G401 (cell line): ENCODE measurements around the gene CASKIN2. TPM values are rescaled to one million over a fixed set of nuclear protein-coding genes. Genes with fewer than 3 reads are reported as not detected.
A peak's percentile ranks its signal among the peaks of the same experiment; 100 is the strongest.
"Not testable (repeated sequence)": the region's sequence is repeated elsewhere in the genome, so short reads cannot be mapped to it uniquely, and the experiment has no call there.

Experiments
- DNase-seq: peaks from one replicate; pipeline ENCODE4 v3.0.0-alpha.2; 2015; ENCODE audit warnings: low spot score
- in situ Hi-C: cut with HindIII; loops from 2 replicates; pipeline ENCODE4 v1.10.0; 2016; ENCODE audit warnings: low sequenced_read_pairs, mixed read lengths
- total RNA-seq: library from RNA; depleted of rRNA; stranded (reverse); fragments of >200 nt; shearing (Covaris generic); gene quantifications from 2 replicates; pipeline ENCODE4 v1.2.3, GENCODE V29; 2014

The CASKIN2 gene
- total RNA-seq, 1 experiment from 2014 or later, result 11.8 TPM

DNA sequence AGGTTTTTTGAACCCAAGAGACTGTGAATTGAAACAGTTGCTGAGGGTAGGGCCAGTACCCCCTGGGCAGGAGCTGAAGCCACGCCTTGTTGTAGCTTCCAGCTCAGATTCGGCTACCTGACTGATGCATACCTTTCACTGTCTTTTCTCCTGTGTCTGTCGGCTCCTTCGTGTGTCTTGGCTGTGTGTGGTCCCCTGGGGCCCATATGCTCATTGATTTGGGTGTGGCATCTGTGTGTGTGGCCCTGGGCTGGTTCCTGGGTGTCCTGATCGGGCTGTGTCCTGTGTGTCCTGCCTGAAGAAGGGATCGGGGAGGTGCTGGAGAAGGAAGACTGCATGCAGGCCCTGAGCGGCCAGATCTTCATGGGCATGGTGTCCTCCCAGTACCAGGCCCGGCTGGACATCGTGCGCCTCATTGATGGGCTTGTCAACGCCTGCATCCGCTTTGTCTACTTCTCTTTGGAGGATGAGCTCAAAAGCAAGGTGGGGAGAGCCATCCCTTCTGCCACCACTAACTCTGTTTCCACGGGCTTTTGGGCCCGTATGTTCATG is 20.9 kb downstream of the CASKIN2 start:
- in situ Hi-C loops, result no loop called here
- DNase-seq, result no peak

DNA sequence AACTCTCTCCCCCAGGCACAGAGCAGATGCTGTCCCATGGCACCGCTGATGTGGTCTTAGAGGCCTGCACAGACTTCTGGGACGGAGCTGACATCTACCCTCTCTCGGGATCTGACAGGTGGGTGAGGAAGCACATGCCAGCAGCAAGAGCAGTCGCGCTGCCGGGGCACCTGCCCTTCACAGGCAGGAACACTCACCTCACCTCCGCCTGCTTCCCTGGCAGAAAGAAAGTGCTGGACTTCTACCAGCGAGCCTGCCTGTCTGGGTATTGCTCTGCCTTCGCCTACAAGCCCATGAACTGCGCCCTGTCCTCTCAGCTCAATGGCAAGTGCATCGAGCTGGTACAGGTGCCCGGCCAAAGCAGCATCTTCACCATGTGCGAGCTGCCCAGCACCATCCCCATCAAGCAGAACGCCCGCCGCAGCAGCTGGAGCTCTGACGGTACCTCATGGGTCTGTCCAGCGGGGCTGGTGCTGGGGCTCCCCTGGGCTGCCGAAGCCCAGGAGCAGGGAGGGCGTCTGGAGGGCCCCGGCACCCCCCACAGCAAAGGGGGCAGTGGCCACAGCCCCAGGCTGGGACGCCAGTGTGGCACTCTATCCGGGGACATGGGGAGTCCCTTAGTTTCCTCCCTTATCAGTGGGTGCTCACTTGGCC is 21.7 kb downstream of the CASKIN2 start:
- in situ Hi-C loops, result no loop called here
- DNase-seq, result no peak

DNA sequence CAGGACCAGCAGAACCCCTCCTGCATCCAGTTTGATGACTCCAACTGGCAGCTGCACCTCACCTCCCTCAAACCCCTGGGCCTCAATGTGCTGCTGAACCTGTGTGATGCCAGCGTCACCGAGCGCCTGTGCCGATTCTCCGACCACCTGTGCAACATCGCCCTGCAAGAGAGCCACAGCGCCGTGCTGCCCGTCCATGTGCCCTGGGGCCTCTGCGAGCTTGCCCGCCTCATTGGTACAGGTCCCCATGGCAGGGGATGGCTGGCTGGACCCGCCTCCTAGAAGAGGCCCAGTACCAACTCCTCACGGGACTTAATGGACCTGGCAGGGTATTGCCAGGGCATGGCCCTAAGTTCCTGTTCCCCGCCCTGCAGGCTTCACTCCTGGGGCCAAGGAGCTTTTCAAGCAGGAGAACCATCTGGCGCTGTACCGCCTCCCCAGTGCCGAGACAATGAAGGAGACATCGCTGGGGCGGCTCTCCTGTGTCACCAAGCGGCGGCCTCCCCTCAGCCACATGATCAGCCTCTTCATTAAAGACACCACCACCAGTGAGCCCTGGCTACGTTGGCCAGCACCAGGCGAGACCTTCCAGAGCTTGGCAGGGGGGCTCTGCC is 22.7 kb downstream of the CASKIN2 start:
- DNase-seq, result peak; percentile 60
- in situ Hi-C loops, result no loop called here

DNA sequence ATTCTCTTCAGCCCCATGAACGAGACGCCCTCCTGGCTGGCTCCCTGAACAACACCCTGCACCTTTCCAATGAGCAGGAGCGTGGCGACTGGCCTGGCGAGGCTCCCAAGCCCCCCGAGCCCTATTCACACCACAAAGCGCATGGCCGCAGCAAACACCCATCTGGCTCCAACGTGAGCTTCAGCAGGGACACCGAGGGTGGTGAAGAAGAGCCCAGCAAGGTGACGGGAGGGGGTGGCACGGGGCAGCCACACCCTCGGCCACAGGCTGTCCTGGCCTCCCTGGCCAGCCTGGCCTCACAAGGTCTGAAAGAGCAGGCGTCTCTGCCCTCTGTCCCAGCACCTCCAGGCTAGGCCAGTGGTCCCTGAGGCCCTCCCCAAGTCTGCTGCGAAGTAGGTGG is 23.7 kb downstream of the CASKIN2 start:
- in situ Hi-C loops, result no loop called here

DNA sequence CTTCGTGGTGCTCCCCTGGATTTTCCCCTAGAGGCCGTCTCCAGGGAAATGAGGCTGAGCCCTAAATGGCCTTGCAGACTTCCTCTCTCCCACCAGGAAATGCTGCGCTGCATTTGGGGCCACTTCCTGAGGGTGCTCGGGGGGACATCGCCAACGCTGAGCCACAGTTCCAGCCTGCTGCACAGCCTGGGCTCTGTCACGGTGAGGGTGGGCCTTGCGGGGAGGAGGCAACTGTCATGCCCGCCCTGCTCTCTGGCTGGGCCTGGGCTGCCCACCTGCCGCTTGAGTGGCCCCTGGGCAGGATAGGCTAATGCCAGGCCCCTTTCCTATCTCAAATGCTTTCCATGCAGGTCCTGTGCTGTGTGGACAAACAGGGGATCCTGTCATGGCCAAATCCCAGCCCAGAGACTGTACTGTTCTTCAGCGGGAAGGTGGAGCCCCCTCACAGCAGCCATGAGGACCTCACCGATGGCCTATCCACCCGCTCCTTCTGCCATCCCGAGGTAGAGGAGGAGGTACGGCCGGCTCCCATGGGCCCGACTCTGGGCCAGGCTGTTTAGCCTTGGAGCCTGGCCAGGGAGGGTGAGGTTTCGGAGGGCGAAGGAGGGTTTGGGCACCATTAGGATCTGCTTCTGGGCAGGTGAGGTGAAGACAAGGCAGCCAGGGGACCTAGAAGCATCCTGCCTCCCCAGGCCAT is 24.2 kb downstream of the CASKIN2 start:
- DNase-seq, result no peak
- in situ Hi-C loops, result no loop called here

More for the DNA sequence above, 23.7 kb downstream of the CASKIN2 start:
- DNase-seq, result no peak

DNA sequence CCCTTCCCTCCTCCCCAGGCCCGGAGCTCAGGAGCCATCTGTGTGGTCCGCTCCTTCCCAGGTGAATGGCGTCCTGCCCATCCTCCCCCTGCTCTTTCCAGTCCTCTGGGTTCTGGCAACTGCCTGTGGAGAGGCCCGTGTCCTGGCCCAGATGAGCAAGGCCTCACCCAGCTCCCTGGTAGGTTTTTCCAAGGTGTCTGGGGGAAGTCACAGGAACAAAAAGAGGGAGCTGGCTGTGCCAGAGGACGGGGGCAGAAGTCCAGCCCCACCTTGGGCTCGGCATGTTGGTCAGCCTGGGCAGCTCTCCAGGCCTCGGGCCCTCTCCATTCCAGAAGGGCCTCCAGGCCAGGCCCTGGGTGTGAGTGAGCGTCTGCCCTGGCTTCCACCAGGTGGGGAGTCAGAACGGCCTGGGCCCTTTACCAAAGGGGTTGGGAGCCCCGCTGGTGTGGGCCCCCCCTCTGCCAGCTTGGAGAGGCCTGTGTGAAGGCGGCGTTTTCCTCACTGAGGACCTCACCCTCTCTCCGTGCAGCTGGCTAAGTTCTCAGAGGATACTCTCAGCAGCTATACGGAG is 25.1 kb downstream of the CASKIN2 start:
- peak; percentile 78 for DNase-seq
- in situ Hi-C loops, result no loop called here

DNA sequence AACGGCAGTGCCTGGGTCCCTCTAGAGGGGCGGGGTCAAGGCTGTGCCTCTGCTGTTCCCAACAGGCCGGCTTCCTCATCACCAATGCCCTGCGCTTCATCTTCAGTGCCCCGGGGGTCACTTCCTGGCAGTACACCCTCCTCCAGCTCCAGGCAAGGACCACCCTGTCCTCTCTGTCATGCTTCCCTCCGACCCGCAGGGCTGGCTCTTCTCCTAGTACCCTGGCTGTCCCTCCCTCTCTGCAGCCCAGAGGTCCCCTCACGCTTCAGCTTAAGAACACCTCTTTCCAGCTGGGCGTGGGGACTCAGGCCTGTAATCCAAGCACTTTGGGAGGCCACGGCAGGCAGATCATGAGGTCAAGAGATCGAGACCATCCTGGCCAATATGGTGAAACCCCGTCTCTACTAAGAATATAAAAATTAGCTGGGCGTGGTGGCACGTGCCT is 25.8 kb downstream of the CASKIN2 start:
- no peak for DNase-seq

DNA sequence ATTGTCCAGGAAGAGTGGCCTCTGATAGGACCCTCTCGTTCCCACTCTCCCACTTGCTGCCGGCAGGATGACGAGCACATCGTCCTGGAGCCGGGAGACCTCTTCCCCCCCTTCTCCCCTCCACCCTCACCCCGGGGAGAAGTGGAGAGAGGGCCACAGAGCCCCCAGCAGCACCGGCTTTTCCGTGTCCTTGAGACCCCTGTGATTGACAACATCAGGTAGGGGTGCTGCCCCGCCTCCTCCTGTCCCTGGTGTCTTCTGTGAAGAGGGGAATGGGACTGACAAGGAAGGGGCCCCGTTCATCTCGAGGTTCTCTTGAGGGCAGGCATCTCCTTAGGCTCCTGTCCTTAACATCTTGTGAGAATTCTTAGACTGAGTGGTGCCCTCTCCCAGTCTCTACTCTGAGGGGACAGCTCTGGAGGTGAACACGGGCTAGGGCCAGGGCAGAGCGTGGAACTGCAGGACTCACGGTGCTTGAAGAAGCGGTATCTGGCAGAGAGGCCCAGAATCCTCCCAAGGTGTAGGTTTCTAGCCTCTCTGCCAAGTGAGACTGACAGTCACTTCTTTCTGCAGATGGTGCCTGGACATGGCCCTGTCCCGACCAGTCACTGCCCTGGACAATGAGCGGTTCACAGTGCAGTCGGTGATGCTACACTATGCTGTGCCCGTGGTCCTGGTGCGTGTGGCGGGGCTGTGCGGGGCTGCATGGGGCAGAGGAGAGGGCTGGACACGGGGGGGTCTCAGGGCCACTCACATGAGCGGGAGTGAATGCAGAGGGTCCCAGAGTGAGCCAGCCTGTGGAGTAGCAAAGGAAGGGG is 26.4 kb downstream of the CASKIN2 start:
- DNase-seq, result no peak
- in situ Hi-C loops, result no loop called here

More for the DNA sequence above, 25.8 kb downstream of the CASKIN2 start:
- in situ Hi-C loops, result no loop called here

DNA sequence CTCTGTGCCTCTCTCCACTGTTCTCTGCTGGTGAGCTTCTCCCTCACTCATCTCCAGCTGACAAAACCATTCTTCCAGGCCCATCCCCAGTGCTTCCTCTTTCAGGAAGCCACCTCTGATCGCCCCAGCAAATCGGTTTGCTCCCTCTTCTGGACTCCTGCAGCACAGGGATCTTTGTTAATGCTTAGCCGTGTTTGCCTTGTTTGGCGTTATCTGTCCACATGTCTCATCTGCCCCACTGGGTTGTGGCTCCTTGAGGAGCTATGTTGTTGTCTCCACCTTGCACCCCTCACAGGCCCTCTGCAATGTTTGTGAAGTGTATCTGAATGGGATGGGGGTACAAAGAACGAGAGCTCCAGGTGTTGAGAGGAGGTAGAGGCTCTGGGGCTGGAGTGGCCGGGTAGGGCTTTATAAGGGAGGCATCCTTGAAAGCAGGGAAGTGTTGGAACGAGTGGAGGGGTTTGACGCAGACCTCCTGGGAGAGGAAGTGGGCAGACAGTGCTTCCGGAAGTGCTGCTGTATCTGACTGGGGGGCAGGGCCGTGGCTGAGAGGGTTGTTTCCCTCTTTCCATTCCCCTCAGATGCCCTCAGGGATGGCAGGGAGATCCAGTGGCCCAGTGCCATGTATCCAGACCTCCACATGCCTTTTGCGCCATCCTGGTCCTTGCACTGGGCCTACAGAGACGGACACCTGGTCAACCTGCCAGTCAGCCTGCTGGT is 27.8 kb downstream of the CASKIN2 start:
- DNase-seq, result peak; percentile 62
- in situ Hi-C loops, result no loop called here

DNA sequence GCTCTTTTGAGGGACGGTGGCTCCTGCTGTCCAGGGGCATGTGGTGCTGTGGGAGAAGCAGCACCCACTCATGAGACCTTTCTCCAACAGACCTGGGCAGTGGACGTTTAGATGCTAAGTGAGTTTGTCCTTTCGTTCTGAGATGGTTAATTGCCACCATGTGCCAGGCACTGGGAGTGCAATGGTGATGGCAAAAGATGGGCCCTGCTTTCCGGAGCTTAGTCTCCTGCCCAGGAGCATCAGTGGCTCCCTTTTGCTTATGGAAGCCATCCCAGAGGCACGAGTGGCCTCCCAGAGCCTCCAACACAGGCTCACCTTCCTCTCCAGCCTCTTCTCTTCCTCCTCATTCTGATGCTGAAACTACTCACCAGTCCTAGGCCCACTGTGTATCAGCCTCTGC is 28.4 kb downstream of the CASKIN2 start:
- in situ Hi-C loops, result no loop called here
- no peak for DNase-seq

DNA sequence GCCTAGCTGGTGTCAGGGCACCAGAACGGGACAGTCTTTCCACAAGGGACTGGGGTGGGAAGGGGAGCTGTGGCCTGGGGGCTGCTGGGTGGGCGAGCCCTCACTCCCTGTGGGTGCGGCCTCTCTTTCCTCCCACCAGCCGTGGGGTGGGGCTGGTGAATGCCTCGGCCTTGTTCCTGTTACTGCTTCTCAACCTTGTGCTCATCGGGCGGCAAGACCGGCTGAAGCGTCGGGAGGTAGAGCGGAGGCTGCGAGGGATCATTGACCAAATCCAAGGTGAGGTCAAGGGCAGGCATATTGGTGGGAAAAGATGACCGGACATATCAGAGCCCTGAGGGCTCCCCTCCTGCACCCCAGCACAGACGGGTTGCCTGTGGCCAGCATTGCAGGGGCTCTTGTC is 29.2 kb downstream of the CASKIN2 start:
- DNase-seq, result no peak
- in situ Hi-C loops, result no loop called here

DNA sequence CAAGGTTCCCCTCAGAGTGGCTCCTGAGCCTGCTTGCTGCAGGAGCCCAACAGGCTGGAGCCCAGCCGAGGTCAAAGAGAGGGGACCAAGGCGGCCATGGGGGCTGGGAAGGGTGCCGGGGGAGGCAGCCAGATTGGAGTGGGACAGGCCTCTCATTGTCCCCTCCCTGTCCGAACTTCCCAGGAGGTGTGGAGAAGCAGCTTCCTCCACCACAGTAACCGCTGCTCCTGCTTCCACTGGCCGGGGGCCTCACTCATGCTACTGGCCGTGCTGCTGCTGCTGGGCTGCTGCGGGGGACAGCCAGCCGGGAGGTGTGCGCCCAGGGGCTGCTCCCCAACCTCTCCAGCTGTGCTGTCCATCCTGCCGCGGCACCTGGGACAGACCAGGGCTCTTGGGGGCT is 29.6 kb downstream of the CASKIN2 start:
- in situ Hi-C loops, result no loop called here
- no peak for DNase-seq

DNA sequence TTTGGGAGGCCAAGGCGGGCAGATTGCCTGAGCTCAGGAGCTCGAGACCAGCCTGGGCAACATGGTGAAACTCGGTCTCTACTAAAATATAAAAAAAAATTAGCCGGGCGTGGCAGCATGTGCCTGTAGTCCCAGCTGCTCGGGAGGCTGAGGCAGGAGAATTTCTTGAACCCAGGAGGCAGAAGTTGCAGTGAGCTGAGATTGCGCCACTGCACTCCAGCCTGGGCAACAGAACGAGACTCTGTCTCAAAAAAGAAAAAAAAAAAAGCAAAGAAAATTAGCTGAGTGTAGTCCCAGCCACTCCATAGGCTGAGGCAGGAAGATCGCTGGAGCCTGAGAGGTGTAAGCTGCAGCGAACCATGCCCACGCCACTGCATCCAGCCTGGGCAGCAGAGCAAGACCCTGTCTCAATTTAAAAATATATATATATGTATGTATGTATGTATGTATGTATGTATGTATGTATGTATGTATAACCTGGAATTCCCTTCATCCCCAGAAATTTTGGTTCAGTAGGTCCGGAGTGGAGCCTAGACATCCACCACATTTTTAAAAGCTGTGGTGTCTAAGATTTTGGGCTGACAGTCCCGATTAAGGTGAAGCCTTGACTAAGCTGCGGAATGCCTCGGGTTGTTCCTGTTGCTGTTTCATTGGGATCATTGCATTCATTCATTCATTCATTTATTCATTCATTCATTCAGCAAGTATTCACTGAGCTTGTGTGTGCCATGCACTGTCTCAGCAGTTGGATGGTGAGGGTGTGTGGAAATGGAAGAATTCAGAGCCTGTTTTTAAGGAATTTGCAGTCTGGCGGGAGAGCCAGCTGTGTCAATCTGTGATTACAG is 33.0 kb downstream of the CASKIN2 start:
- in situ Hi-C loops, result no loop called here
- no peak for DNase-seq

DNA sequence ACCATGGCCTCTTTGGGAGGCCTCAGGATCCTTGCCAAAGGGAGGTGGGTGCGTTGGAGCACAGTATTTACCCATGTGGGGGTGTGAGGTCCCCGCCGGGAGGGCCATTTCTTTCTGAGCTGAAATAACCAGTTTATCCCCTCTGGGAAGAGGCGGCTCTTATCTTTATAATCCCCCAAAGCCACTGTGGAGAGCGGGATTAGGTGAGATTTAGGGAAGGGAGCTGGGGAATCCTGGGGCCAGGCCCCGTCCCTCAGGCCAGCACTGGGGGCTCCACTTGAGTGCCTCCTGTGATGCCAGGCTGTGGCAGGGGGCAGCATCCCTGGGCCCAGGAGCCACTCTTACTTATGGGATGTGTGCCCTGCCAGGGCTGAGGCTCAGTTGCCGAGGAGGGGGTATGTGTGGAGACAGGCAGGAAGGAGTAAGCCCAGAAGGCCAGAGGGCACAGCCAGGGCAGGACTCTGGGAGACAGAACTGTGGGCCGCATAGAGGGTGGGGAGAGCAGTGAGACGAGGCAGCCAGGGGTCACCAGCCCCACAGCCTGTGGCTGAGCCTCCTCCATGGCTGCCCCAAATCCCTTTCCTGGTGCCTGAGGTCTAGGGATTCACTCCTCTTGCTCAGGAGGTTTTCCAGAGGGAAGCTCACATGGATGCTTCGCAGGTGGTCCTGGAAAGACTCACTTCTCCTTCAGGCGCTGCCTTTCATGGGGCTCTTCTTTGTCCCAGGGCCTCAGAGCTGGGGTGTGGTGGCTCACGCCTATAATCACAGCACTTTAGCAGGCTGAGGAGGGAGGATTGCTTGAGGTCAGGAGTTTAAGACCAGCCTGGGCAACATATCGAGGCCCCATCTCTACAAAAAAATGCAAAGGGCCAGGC is 33.9 kb downstream of the CASKIN2 start:
- in situ Hi-C loops, result no loop called here
- no peak for DNase-seq

DNA sequence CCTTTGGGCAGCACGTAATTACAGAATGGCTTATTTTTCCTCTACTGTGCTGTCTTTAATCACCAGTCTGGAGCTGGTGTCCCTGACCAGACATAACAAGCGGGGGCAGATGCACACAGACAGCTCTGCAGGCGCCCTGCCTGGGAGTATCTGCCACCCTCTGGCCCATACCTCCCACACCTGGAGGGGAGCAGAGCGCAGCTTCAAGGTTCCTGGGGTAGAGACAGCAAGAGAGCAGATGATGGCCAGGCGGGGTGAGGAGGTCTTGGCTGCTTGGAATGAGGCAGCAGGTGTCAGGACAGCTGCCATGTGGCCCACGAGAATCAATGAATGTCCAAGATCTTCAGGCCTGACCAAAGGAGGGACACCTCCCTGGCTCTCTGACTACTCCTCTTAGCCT is 35.1 kb downstream of the CASKIN2 start:
- DNase-seq, result peak; percentile 45
- in situ Hi-C loops, result no loop called here

DNA sequence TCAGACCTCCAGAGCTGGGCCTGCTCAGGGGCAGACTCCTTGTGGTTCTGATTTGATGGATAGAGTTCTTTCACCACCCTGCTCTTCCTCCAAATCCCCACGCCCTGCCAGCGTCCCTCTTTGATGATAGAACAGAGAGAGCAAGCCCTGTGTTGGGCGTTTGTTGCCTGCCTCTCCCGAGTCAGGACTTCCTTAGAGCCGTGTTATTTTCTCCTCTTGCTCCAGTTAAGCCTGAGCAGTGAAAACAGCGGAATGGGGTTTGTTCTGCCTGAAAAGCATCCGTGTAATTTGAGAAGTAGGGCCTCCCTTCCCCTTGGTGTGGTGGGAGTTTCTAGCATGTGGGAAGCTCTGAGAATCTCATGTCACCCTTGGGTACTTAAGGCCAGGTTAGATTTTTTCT is 36.8 kb downstream of the CASKIN2 start:
- DNase-seq, result no peak
- in situ Hi-C loops, result no loop called here

DNA sequence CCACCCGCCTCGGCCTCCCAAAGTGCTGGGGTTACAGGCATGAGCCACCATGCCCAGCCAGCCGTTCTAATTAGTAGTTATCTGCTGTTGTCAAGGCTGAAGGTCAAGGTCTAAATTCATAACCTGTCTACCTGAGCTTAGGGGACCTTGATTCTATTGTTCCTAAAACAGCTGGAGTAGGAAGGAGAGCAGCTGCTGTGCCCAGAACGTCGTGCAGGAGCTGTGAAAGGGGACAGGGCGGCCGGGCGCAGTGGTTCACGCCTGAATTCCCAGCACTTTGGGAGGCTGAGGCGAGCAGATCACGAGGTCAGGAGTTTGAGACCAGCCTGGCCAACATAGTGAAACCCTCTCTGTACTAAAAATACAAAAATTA is 37.9 kb downstream of the CASKIN2 start:
- DNase-seq, in situ Hi-C loops: not testable (repeated sequence)
